ENCODE results near the gene DENND6B. TPM values are rescaled to one million over a fixed set of nuclear protein-coding genes. Genes with fewer than 3 reads are reported as not detected.

The DENND6B gene
- total and polyA plus RNA-seq, 2 of the 13 experiments (the other 11 are each of a cell fraction or from before 2014, with no cell fraction given) = 0.95 to 3.8 TPM

- no peak overlapping the region for H3K4me2 ChIP-seq (ENCODE audit: low read depth, low read length)
- H3K79me2 ChIP-seq (ENCODE audit: insufficient read depth, low read length) = no peaks in the 10 kb centered on the region
- H3K36me3 ChIP-seq (replicated peaks in 1 of 2; ENCODE audit: control insufficient read depth in 1 of 2, insufficient read depth in 2 of 2, low read length in 2 of 2) = no peaks in the 10 kb centered on the region
- ATAC-seq (no peak), DNase-seq (ENCODE audit: low spot score) (no peak), FAIRE-seq (no peak)
- no peak overlapping the region for H2AFZ ChIP-seq (ENCODE audit: low read length)
- peaks cover 19 to 57% of the 10 kb centered on the region in 2 experiments for H3K27me3 ChIP-seq (ENCODE audit: control insufficient read depth in 1 of 2, insufficient read depth in 2 of 2, low read length in 2 of 2)
- no peaks in the 10 kb centered on the region for H3K9me3 ChIP-seq (ENCODE audit: low read length)
- POLR2A ChIA-PET = no interaction called here
- peak; percentile 24 to 43; a peak in 3 of 4 replicates for TF ChIP-seq REST (IDR thresholded peaks at IDR 0.05; ENCODE audit: borderline replicate concordance in 1 of 2, low read depth in 1 of 2, low read length in 2 of 2)
- no peak for TF ChIP-seq ATF6 (CRISPR knock-in tag; conservative IDR thresholded peaks at IDR 0.05)
- peaks cover 4% of the 10 kb centered on the region; the same call in 1 of the 2 replicates for H4K20me1 ChIP-seq (ENCODE audit: insufficient read depth, low read length)
- intact Hi-C loops (cut with micrococcal nuclease; ENCODE audit: unreplicated experiment) (no loop called here), in situ Hi-C loops (cut with HindIII; ENCODE audit: extremely low pct_ligation_motif_present, low pct_unique_long_range_greater_than_20kb) (no loop called here)
- H3K9ac ChIP-seq (ENCODE audit: insufficient read depth, low read depth, low read length) = no peak overlapping the region
- no TSS peak for BruUV-seq (replicated peaks)
- WGBS (ENCODE audit: low lambda C conversion rate) = 20% methylated on average over 4 of the region's 15 CpGs
- no peak overlapping the region for H3K27ac ChIP-seq (ENCODE audit: extremely low read length, insufficient read depth, low read length)
- H3K4me3 ChIP-seq (replicated peaks in 1 of 3; ENCODE audit: insufficient read depth in 1 of 3, low read depth in 2 of 3, low read length in 3 of 3) = no peak overlapping the region
- CTCF ChIA-PET (ENCODE audit: low intra/inter-chr PET ratio, low total read pairs) = no interaction called here
- peaks cover 45% of the 10 kb centered on the region for H3K4me1 ChIP-seq (ENCODE audit: insufficient read depth, low read length)
Measured at GRCh38 chr22:50264946-50265669, 61.7 kb downstream of the DENND6B start.

All from HepG2 (cell line).